GM12878 (cell line): ENCODE results near the gene PI4KA. TPM values are rescaled to one million over a fixed set of nuclear protein-coding genes. Genes with fewer than 3 reads are reported as not detected.
"Not testable (repeated sequence)": the region's sequence is repeated elsewhere in the genome, so short reads cannot be mapped to it uniquely, and the experiment has no call there.

Source experiments
- ATAC-seq: fragments of 200-7000 bp; cut with Tn5 transposase; 3 replicates; pipeline ENCODE4 v1.9.1; 2020; ENCODE audit warnings: mild to moderate bottlenecking, moderate library complexity
- BruUV-seq: library from RNA; stranded (reverse); fragments of 400-500 nt; replicated peaks from 2 replicates; lab custom pipeline; 2021; lab: Mats Ljungman, UMichigan
- CTCF ChIA-PET: fragments of 300-600 bp; sonication (Branson Sonifier 250); formaldehyde crosslinking; extraction: SDS; loops from one replicate; lab custom pipeline; 2021; ENCODE audit warnings: inconsistent platforms; lab: Yijun Ruan, JAX
- POLR2A ChIA-PET: fragments of 350-600 bp; formaldehyde crosslinking; extraction: SDS; loops from one replicate; lab custom pipeline; 2021; ENCODE audit warnings: inconsistent platforms; lab: Charles Lee
- RAD21 ChIA-PET: fragments of 300-600 bp; sonication (Branson Sonifier 250); formaldehyde crosslinking; loops from one replicate; lab custom pipeline; 2023; ENCODE audit warnings: antibody characterized with exemption; ENCODE audit not compliant: unreplicated experiment; lab: Charles Lee
- SMC1A ChIA-PET: fragments of 300-600 bp; sonication (Branson Sonifier 250); formaldehyde crosslinking; loops from one replicate; lab custom pipeline; 2023; ENCODE audit not compliant: unreplicated experiment, uncharacterized antibody; lab: Charles Lee
- DNase-seq: peaks from one replicate; pipeline ENCODE4 v3.0.0-alpha.2; 2011; ENCODE audit warnings: low read depth, low spot score
- FAIRE-seq: peaks from 3 replicates; lab custom pipeline; 2011; peaks lifted over from hg19 to GRCh38; lab: Jason Lieb, UNC
- H2AFZ ChIP-seq: 2 replicates; pipeline ENCODE4 v1.6.0; 2011; ENCODE audit warnings: low read depth, low read length, control low read depth; ENCODE audit not compliant: control insufficient read depth
- H3K27ac ChIP-seq: 2 replicates; pipeline ENCODE4 v1.5.1; 2011; ENCODE audit warnings: control low read depth; ENCODE audit not compliant: control insufficient read depth, insufficient read depth
- H3K27me3 ChIP-seq, 2 experiments: replicated peaks in 1 of 2; 2 replicates each; pipeline versions ENCODE4 v1.6.0 to v1.6.1; 2011; ENCODE audit warnings: low read length in 1 of 2; ENCODE audit not compliant: control insufficient read depth in 2 of 2, insufficient read depth in 2 of 2
- H3K36me3 ChIP-seq, 2 experiments: 2 replicates each; pipeline ENCODE4 v1.5.1; 2011; ENCODE audit warnings: low read length in 1 of 2; ENCODE audit not compliant: control insufficient read depth in 2 of 2, insufficient read depth in 2 of 2
- H3K4me1 ChIP-seq: 2 replicates; pipeline ENCODE4 v1.6.1; 2011; ENCODE audit warnings: mild to moderate bottlenecking, low read length, moderate library complexity, mixed read lengths; ENCODE audit not compliant: control insufficient read depth, insufficient read depth
- H3K4me2 ChIP-seq: 2 replicates; pipeline ENCODE4 v1.6.0; 2011; ENCODE audit warnings: control low read depth; ENCODE audit not compliant: control insufficient read depth, insufficient read depth
- H3K4me3 ChIP-seq: fragments of 200-600 bp; sonication (generic); 2 replicates; pipeline ENCODE4 v1.5.1; 2016
- H3K79me2 ChIP-seq: 2 replicates; pipeline ENCODE4 v1.6.0; 2011; ENCODE audit warnings: low read length; ENCODE audit not compliant: control insufficient read depth, insufficient read depth
- H3K9ac ChIP-seq: 2 replicates; pipeline ENCODE4 v1.8.0; 2011; ENCODE audit warnings: low read length, control low read depth, mixed read lengths; ENCODE audit not compliant: control insufficient read depth, insufficient read depth
- H3K9me3 ChIP-seq: replicated peaks from 3 replicates; pipeline ENCODE4 v1.5.1; 2011; ENCODE audit warnings: mild to moderate bottlenecking, low read length; ENCODE audit not compliant: control insufficient read depth, insufficient read depth
- H4K20me1 ChIP-seq: 2 replicates; pipeline ENCODE4 v1.6.0; 2011; ENCODE audit not compliant: control insufficient read depth, insufficient read depth
- RUNX3 ChIP-seq: IDR thresholded peaks from 2 replicates; pipeline ENCODE4 v1.6.1; 2012; ENCODE audit warnings: low read length, inconsistent platforms
- WGBS: methylation state at CpG from one replicate; pipeline ENCODE4 v1.1.6; 2016; ENCODE audit warnings: low lambda C conversion rate; ENCODE audit not compliant: insufficient replicate concordance, insufficient coverage; ENCODE audit errors: missing lambda C conversion rate; 5-methylcytosine and 5-hydroxymethylcytosine counted together
- in situ Hi-C: fragments of 300-500 bp; cut with MboI; formaldehyde crosslinking; loops from 9 replicates; pipeline ENCODE4 v1.14.3; 2018; ENCODE audit warnings: mixed read lengths
- intact Hi-C: fragments of 100-400 bp; cut with micrococcal nuclease; formaldehyde crosslinking; loops from one replicate; pipeline ENCODE4 v1.14.2; 2022; ENCODE audit not compliant: unreplicated experiment
- polyA plus RNA-seq, 11 experiments: library from polyadenylated mRNA; depleted of rRNA in 4 of 11; unstranded in 6 of 11; stranded (reverse) in 5 of 11; fragments of >200 nt; fragmentation: Nextera tagmentation in 4 of 11; fragmentation: Illumina TruSeq in 1 of 11; extraction: Ambion mirVana in 4 of 11; extraction: Trizol in 1 of 11; gene quantifications; 1 replicate in 1 of 11; 2 replicates in 10 of 11; pipeline versions ENCODE4 v1.2.1 to v1.2.3, GENCODE V29; 2011 to 2016; ENCODE audit warnings: inconsistent platforms in 2 of 11, missing spikeins in 2 of 11, low read depth in 1 of 11
- total RNA-seq, 4 experiments: library from RNA; depleted of rRNA in 3 of 4; stranded (reverse); fragments of >200 nt in 3 of 4; fragmentation: Illumina TruSeq in 1 of 4; extraction: Trizol in 1 of 4; gene quantifications; 2 replicates each; pipeline versions ENCODE4 v1.2.1 to v1.2.3, GENCODE V29; 2013 to 2021

PI4KA gene
- total and polyA plus RNA-seq, 10 of the 15 experiments (the other 5 are each of a cell fraction or from before 2014, with no cell fraction given) = 4.2 to 78.4 (median 42.1) TPM

- DNase-seq (no peak), ATAC-seq (no peak)
- peaks cover 6 to 8% of the 10 kb centered on the region in 2 experiments for H3K36me3 ChIP-seq
- in situ Hi-C loops (no loop called here), intact Hi-C loops (no loop called here)
- no peaks in the 10 kb centered on the region for H3K4me1 ChIP-seq
- no peak overlapping the region for H3K4me3 ChIP-seq
- H3K9me3 ChIP-seq = no peaks in the 10 kb centered on the region
- RAD21 ChIA-PET = no interaction called here
- CTCF ChIA-PET = interaction anchor here (0.6 kb wide), 1 partner anchor 16 kb away, joined by 3 read pairs; no protein-coding TSS in a partner anchor
- no peaks in the 10 kb centered on the region for H4K20me1 ChIP-seq
- 96% methylated on average over 5 of the region's 5 CpGs for WGBS
- no peaks in the 10 kb centered on the region for H3K27me3 ChIP-seq
- SMC1A ChIA-PET = no interaction called here
- no peaks in the 10 kb centered on the region for H3K79me2 ChIP-seq
- no peak overlapping the region for H2AFZ ChIP-seq
- TF ChIP-seq RUNX3 = no peak
- TF ChIP-seq, all 136 proteins: peak for 0
- BruUV-seq = no TSS peak
- Histone ChIP-seq H3K4me2 (no peak overlapping the region), H3K9ac (no peak overlapping the region), H3K27ac (no peak overlapping the region)
- POLR2A ChIA-PET = interaction anchor here (0.6 kb wide), 1 partner anchor 148 kb away, joined by 3 read pairs; no protein-coding TSS in a partner anchor
- FAIRE-seq = no peak
Measured at GRCh38 chr22:20822240-20822639, 36.4 kb downstream of the PI4KA start.

- H3K9ac ChIP-seq, FAIRE-seq, H4K20me1 ChIP-seq, H3K79me2 ChIP-seq, RAD21 ChIA-PET, ATAC-seq, H3K27me3 ChIP-seq, CTCF ChIA-PET, intact Hi-C loops, H3K4me1 ChIP-seq, H3K9me3 ChIP-seq, H3K27ac ChIP-seq, H2AFZ ChIP-seq, BruUV-seq, DNase-seq, H3K4me3 ChIP-seq, in situ Hi-C loops, H3K4me2 ChIP-seq, SMC1A ChIA-PET: not testable (repeated sequence)
- 87% methylated on average over 8 of the region's 8 CpGs for WGBS
- H3K36me3 ChIP-seq = peaks cover 7 to 11% of the 10 kb centered on the region in 2 experiments
- POLR2A ChIA-PET = interaction anchor here (0.6 kb wide), 1 partner anchor 148 kb away, joined by 3 read pairs; no protein-coding TSS in a partner anchor
Measured at GRCh38 chr22:20821717-20822239, 36.8 kb downstream of the PI4KA start.
